ENCODE measurements around the gene EP400.

The EP400 gene

DNA sequence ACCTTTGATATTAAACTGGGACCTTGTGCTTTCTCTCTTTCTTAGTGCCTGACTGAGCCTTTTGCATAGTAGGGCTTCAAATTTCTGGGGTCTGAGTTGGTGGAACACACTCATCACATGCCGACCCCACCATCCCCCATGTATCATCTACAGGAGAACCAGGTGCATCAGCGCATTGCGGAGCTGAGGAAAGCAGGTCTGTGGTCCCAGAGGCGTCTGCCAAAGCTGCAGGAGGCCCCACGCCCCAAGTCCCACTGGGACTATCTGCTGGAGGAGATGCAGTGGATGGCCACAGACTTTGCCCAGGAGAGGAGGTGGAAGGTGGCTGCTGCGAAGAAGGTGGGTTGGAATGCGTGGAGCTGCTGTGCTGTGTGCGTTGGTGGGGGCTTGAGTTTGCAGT lies 37.8 kb downstream of the EP400 start:
- DNase-seq: no peak

DNA sequence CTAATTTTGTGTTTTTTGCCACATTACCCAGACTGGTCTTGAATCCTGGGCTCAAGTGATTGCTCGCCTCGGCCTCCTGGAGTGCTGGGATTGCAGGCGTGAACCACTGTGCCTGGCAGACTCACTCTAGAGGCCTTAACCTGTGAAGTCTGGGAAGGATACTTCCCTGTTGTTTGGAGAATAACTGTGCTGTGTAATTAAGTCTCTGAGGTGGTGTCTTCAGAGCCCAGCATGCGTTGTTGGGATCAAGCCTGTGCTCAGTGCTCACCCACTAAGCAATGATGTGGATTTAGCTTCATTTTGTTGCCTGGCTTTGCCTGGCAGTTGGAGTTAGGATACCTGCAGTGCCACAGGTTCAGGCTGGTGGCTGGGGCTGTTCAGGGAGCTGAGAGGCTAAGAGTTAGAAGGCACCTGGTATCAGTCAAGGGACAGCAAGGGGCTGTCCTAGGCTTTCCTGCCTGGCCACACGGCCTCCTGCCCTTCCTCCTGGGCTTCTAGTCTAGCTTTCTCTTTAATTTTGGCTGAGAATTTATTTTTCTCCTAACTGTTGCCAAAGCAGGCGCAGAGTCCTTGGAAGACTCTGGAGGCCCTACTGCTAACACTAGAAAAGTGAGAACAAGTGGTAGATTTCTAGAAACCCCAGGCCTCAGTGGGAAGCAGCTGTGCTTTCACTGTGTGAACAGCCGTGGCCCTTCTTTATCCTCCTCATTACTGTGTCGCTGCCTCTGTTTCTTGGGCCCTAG lies 38.5 kb downstream of the EP400 start:
- no peak for DNase-seq

DNA sequence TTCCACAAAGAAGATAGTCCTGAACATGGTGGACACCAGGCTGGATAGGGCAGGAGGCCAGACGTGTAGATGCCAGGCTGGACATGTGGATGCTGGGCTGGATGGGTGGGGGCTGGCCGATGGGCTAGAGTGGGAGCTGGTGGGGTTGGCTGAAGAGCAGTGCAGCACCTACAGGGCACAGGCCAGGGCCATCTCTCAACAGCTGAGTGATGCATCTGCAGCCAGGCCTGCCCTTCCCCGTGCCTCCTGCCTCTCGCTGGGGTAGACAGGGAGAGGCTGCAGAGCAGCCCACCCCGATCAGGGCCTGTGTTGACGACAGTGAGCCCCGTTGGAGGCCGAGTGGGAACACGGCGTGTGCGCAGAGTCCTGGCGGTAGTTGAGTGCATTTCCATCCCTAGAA lies 39.3 kb downstream of the EP400 start:
- DNase-seq: no peak

DNA sequence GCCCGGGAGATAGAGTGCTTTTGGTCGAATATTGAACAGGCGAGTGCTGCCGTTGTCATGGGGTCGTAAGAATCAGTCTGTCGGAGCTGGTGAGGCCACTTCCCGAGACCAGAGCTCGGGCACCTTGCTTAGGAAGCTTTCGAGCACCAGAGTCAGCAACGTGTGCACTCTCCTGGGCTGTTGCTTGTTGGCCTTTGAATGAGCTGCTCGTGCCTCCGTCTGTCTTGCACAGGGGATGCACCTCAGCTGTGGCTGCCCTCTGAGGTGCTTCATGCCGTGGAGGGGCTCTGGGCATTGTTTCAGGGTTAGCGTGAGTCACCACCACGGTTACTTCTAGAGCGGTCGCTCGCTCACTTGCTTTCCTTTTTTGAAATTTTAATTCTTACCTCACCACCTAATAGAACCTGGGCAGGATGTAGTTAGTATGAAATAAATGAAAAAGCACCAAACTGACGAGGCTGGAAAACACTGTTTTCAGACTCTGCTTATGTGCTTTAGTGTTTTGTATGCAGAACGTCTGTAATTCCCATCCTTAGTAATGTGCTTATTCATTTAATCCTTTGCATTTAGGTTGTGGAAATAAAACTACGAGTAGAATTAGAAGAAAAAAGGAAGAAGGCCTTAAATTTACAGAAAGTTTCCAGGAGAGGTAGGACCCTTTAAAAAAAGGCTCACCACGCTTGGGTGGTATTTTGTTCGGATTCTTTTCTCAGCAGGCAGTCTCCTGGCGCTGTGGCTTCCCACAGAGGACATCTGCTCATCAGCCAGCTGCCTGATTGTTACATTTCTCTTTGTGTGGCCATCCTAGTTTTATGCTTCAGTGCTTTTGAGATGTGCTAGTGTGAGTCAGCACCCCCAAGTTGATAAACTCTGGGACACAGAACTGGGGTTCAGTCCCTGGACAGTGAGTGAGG lies 40.6 kb downstream of the EP400 start:
- no peak for DNase-seq

DNA sequence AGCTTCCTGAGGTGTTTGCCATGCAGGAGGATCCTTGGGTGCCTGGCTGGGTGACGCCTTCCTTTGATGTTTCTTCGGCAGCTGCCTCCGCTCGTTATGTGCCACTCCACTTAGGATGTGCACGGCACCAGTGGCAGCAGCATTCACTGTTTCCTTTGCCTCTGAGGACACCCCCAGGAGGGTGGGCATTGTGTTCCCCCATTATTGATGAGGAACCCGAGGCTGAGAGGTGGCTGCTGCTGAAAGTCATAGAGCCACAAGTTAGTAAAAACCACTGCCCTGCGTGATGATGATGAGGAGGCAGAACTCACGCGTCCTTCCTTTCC lies 41.2 kb downstream of the EP400 start:
- DNase-seq: no peak

DNA sequence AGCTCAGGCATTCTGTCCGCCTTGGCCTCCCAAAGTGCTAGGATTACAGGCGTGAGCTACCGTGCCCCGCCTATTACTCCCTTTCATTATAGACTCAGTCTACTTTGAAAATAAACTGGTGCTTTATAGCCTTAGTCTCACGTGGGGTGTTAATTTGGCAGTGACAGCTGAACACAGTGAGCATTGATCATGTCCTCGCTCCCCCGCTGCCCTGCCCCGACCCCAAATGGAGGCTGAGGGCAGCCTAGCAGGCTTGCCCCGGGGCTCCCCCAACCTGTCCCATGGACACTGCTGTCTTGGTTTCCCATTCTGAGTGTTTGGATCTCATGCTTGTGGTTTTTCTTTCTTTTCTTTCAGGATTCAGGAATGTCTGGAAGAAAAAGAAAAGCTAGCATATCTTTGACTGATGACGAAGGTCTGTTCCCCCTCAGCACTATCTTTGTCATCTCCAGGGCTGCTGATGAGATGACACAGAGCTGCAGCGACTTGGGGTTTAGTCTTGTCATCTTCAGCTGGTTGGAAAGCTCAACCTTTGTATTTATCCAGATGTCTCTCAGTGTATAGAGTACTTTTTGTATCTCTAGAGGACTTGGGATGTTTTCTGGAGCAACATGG lies 42.2 kb downstream of the EP400 start:
- no peak for DNase-seq

DNA sequence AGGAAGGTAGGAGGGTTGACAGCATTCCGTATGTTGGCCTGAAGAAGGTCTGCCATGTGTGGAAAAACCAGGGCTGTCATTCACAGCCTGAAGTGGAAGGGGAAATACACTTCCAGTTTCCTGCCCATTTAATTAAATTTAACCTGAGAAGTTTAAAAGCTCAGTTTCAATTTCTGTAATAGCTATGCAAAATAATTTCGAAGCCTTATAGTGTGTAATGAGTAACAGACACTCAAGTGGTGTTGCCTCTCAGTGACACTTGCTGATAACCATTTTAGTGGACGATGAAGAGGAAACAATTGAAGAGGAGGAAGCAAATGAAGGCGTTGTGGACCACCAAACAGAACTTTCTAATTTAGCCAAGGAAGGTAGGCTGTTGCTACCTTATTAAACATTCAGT lies 44.8 kb downstream of the EP400 start:
- no peak for DNase-seq

DNA sequence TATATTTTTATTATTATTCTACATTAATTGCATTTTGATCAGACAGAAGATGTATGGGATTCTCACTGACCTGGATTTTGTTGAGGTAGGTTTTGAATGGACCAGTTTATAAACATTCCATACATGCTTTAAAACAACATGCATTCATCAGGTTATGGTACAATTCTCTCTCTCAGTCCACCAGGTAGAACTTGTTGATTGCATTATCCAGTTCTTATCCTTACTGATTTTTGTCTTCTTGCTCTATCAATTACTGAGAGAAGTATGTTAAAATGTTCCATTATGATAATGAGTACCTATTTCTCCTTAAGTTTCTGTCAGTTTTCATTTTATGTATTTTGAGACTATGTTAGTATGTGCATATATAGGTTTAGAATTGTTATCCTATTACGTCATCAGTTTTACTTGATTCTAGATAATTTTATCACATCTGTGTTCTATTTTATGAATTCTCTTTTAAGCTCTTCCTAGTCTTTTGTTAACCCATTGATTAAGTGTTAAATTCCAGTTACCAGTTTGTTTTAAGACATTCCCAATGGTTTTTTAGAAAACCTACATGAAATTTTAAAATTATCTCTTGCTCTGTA lies 50.6 kb downstream of the EP400 start:
- DNase-seq: no peak

DNA sequence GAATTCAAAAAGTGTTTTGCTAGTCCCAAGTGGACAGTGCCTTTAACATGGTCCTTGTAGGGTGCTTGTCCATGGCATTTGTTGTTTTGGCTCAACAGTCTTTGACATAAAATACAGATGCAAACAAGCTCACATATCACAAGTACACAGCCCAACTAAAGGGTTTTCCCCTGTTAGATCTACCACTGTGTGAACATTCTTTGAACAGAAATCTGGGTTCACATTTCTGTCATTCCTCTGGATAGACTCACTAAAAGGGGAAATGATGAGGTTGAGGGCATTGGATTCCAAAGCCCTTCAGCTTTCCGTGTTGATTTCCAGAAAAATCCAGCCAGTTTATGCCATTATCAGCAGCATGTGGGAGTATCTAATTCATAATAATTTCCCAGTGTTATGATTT lies 54.1 kb downstream of the EP400 start:
- DNase-seq: no peak

DNA sequence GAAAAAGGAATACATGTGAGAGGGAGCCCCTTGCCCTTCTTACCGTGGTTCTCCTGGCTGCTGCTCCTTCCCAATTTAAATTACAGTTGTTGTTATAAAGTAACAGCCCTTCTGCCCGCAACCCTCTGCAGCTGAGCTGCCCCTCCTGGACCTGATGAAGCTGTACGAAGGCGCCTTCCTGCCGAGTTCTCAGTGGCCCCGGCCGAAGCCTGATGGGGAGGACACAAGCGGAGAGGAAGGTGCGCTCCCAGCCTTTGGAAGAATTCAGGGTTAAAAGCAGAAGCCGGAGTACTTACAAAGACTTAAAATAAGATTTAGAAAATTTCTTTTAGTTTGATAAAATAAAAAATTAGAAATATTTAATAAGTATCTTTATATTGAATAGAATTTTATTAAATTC lies 55.2 kb downstream of the EP400 start:
- DNase-seq: no peak

DNA sequence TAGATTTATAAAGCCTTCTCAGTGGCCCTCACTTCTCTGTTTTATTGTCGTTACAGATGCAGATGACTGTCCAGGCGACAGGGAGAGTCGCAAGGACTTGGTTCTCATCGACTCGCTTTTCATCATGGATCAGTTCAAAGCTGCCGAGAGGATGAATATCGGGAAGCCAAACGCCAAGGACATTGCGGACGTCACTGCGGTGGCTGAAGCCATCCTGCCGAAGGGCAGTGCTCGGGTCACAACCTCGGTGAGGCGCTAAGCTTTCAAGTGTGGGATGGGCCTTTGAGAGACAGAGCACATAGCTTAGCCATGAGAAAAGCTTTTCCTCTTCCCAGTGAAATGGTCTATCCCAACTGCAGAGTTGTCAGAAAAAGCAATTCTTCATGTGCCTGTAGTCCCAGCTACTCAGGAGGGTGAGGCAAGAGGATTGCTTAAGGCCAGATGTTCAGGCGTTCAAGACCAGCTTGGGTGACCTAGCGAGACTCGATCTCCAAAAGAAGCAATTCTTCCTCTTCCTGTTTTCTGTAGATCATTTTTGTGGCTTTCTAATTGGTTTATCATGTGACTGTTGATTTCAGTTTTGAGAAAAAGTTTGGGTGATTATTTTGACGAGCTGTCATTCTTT lies 56.4 kb downstream of the EP400 start:
- no peak for DNase-seq

DNA sequence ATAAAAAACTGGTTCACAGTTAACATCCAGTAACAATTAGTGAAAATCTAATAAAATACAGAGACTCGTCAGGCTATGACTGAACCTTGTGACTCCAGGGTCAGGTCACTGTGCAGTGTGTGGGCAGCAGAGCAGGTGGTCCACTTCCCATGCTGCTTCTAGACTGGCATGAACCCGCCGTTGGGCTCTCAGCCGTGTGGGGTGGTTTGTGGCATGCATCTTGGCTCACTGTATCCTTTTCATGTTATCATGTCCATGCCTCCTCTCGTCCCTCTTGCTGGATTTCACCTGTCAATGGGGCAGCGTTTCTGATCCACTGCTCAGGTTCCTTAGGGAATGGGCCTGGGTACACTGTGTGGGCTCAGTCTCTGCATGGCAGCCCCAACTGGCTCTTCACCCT lies 57.3 kb downstream of the EP400 start:
- DNase-seq: no peak

DNA sequence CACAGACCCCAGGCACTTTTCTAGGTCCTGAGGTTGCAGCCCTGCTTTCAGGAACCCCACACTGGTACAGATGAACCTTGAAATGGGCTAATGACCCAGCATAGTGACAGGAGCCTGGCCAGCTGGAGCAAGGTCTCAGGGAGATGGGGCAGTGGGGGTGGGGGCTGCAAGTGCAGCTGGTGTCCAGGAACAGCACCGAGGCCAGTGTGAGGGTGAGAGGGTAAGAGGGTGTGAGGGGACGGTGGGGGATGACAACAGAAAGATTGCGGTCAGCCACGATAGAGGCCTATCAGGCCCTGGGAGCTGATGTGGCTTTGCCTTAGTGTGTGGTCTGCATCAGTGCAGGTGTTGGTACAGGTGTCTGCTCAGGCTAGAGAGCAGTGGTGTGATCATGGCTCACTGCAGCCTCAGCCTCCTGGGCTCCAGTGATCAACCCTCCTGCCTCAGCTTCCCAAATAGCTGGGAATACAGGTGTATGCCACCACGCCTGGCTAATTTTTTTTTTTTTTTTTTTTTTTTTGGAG lies 59.7 kb downstream of the EP400 start:
- no peak for DNase-seq

DNA sequence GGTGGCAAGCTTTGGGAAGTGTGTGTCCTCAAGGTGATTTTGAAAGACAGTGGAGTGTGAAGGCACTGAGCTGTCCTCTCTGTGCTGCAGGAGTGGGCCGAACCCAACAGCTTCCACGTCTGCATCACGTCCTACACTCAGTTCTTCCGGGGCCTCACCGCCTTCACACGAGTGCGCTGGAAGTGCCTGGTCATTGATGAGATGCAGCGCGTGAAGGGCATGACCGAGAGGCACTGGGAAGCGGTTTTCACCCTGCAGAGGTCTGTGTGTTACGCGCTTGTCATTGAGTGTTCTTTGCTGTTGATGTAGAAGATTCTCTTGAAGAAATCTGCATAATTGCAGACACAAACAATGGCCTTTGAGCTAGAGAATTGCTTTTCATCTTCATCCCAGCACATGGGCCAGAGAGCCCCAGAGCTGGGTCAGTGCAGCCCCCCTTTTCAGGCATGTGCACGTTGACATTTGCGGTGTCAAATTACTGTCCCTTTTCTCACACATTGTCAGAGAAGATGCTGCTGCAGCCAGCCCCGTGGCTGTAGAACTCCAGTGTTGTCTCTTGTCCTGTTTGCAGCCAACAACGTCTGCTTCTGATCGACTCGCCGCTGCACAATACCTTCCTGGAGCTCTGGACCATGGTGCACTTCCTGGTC lies 63.3 kb downstream of the EP400 start:
- DNase-seq: no peak

DNA sequence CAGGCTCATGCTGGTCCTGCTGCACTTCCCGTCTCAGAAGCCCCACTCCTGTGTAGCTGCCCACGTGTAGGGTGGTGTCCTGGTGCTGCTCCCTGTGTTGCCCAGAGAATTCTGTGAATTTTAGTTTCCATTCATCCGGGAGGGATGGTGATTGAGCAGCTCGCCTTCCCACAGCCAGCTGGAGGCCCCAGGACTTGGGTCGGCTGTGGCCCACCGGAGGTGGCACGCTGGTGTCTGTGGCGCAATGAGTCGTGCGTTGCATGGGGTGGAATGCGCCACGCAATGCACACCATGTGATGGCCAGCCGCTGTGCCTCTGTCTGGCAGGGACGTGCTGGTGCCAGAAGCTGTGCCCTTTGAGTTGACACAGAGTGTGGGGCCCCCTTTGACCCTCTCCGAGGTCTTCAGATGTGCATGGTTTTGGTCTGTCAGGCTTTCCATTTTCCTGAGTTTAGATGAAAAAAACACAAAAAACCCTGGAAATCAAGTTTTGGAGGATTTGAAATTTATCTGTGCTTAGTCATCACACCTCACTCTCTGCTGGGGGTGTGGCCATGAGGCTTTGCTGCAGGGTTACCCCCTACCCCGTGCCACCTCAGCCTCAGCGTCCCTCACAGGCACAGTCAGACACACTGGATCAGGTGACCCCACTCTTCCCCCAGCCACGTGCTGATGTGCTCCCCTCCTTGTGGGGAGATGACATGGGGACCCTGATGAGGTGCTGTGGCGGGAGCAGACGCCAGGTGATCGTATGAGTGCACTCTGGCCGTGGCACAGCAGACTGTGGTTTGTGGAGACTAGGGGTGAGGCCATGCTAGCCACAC lies 64.6 kb downstream of the EP400 start:
- DNase-seq: no peak

DNA sequence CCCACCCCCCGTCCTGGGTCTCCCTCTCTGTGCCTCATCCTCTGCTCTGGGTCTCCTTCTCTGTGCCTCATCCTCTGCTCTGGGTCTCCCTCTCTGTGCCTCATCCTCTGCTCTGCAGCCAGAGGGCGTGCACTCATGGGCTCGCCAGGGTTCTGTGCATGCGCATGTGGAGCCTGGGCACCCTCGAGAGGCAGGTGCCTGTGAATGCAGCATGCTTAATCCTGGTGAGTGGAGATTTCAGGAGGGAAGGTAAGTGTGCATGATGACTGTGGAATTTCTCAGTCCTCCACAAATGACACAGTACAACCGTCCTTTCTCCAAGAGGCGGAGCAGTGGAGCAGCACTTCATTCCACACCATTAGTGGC lies 65.2 kb downstream of the EP400 start:
- no peak for DNase-seq

DNA sequence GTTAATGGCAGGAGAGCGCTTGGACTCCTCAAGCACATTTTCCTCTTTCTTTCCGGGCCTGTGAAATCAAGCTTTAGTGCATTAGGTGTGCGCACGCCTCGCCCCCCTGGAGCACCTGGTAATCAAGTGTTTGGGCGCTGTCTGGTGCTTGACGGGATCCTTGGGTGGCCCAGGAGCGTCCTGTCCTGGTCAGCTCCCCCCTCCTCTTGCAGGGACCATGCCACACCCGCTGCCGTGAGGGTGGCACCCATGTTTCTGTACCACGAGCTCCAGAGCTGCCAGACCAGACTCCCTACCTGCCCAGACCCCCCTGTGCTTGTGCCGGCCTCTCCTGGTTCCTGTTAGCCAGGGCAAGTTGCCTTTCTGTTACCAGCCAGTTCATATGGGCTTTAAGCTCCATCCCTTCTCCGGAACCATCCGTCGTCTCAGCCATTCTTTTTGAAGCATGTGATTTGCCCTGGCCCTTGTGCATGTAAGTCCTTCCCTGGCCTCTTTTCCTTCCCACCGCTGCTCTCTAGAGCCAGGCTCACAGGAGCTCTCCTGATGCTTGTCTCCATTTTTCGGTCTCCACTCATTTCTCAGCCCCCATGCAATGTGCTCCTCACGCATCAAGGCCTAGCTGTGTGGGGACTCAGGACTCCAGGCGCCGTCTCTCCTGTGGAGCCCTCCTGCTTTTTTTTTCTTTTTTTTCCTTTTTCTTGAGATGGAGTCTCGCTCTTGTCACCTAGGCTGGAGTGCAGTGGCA lies 66.1 kb downstream of the EP400 start:
- DNase-seq: no peak

DNA sequence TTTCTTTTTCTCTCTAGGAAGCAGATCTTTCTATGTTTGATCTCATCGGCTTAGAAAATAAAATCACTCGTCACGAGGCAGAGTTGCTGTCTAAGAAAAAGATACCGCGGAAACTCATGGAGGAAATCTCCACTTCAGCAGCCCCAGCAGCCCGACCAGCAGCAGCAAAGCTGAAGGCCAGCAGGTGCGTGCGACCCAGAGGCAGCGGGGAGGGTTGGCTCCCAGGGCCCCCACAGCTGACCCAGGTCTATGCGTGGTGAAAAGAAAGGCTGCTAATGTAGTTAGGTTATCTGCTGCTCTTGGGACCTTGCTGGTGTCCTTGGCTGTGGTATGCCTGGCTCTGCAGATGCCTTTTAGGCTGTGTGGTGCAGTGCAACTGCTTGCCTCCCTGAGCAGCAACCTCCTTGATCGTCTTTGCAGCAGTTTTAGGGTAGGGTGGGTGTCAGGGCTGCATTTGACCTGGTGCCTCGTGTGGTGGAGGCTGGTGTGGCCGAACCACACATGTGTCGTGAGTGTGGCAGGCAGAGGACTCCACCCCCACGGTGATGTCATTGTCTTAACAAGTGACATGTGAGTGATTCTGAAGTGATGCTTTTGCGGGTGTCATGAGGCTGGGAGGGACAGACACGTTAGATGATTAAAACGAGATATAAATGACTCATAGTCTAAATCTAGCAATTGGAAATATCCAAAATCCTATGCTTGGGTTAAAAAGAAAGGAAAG lies 68.6 kb downstream of the EP400 start:
- no peak for DNase-seq

DNA sequence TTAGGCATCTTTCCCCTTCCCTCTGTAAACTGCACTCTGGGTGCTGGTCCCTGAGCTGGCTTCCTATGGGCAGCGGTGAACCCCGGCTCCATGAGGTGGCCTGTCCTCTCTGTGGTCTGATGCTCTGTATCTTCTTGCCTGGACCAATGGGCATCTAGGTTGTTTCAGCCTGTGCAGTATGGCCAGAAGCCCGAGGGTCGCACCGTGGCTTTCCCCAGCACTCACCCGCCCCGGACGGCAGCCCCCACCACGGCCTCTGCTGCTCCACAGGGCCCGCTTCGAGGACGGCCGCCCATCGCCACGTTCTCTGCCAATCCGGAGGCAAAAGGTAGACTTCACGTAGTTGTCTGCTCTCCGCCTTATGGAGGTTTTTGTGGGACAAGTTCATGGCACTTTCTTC lies 70.1 kb downstream of the EP400 start:
- no peak for DNase-seq

DNA sequence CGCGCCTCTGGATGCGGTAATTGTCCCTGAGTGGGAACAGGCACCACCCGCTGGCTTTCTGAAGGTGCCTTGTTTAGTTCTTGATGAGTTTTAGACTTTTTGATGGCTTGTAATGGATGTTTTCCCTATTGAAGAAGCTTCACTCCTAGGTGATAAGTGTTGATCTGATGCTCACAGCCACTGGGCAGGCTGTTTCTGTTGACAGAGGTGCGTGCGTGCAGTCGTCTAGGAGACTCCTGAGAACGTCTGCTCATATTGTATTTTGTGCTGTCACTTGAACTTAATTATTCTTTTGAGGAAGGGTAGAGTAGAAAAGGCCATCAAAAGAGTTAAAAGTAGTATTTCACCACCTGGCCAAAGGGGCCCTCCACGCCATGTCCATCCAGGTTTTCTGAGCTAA lies 70.5 kb downstream of the EP400 start:
- DNase-seq: no peak
